WTC11 (cell line): ENCODE results near the gene CEP192. TPM values are rescaled to one million over a fixed set of nuclear protein-coding genes. Genes with fewer than 3 reads are reported as not detected.

Source experiments
- ATAC-seq: fragments of 200-7000 bp; cut with Tn5 transposase; 2 replicates; pipeline ENCODE4 v1.10.0; 2021; ENCODE audit warnings: mild to moderate bottlenecking, moderate library complexity
- CTCF ChIA-PET: fragments of 300-600 bp; sonication (Branson Sonifier 250); formaldehyde crosslinking; loops from one replicate; lab custom pipeline; 2021; ENCODE audit warnings: antibody characterized with exemption; lab: Charles Lee
- POLR2A ChIA-PET: fragments of 350-600 bp; sonication (Branson Sonifier 250); formaldehyde crosslinking; loops from one replicate; lab custom pipeline; 2021; ENCODE audit warnings: antibody characterized with exemption; lab: Charles Lee
- DNase-seq: peaks from one replicate; pipeline ENCODE4 v3.0.0; 2021; ENCODE audit warnings: low spot score
- H3K27ac Mint-ChIP-seq: 2 replicates; pipeline ENCODE4 v1.8.0; 2021; ENCODE audit warnings: mixed read lengths
- H3K27me3 Mint-ChIP-seq: 2 replicates; pipeline ENCODE4 v1.8.0; 2021; ENCODE audit warnings: low read depth, mild to moderate bottlenecking, moderate library complexity, mixed read lengths
- H3K36me3 Mint-ChIP-seq: 2 replicates; pipeline ENCODE4 v1.8.0; 2021; ENCODE audit warnings: mixed read lengths
- H3K4me1 Mint-ChIP-seq: 2 replicates; pipeline ENCODE4 v1.8.0; 2022; ENCODE audit warnings: mixed read lengths
- H3K4me3 Mint-ChIP-seq: 2 replicates; pipeline ENCODE4 v1.8.0; 2021; ENCODE audit warnings: mild to moderate bottlenecking, moderate library complexity, mixed read lengths
- H3K9me3 Mint-ChIP-seq: 2 replicates; pipeline ENCODE4 v1.8.0; 2021; ENCODE audit warnings: mixed read lengths
- CREB1 ChIP-seq: sonication (generic); formaldehyde crosslinking; IDR thresholded peaks from 2 replicates; pipeline ENCODE4 v1.8.0; 2023; ENCODE audit warnings: mild to moderate bottlenecking, missing genetic modification reagents
- FOXJ3 ChIP-seq: sonication (generic); formaldehyde crosslinking; IDR thresholded peaks from 2 replicates; pipeline ENCODE4 v1.9.0; 2021; ENCODE audit warnings: missing genetic modification reagents, mild to moderate bottlenecking, borderline replicate concordance
- GABPB1 ChIP-seq: sonication (generic); formaldehyde crosslinking; IDR thresholded peaks from 2 replicates; pipeline ENCODE4 v1.8.1; 2023; ENCODE audit warnings: mild to moderate bottlenecking, missing genetic modification reagents
- KAT7 ChIP-seq: sonication (generic); formaldehyde crosslinking; IDR thresholded peaks from 2 replicates; pipeline ENCODE4 v1.8.1; 2023; ENCODE audit warnings: missing genetic modification reagents, mild to moderate bottlenecking, borderline replicate concordance
- NFATC4 ChIP-seq: fragments of 250-450 bp; sonication (Bioruptor Pico); IDR thresholded peaks from 2 replicates; pipeline ENCODE4 v1.9.0; 2021; ENCODE audit warnings: mild to moderate bottlenecking
- NFE2L1 ChIP-seq: sonication (generic); formaldehyde crosslinking; IDR thresholded peaks from 2 replicates; pipeline ENCODE4 v1.8.1; 2023; ENCODE audit warnings: missing genetic modification reagents
- NR2C2 ChIP-seq: sonication (generic); formaldehyde crosslinking; IDR thresholded peaks from 2 replicates; pipeline ENCODE4 v1.8.0; 2022; ENCODE audit warnings: mild to moderate bottlenecking, missing genetic modification reagents
- RELA ChIP-seq: sonication (generic); formaldehyde crosslinking; IDR thresholded peaks from 2 replicates; pipeline ENCODE4 v1.8.1; 2022; ENCODE audit warnings: missing genetic modification reagents, mild to moderate bottlenecking, borderline replicate concordance
- TCF7 ChIP-seq: sonication (generic); formaldehyde crosslinking; IDR thresholded peaks from 2 replicates; pipeline ENCODE4 v1.8.0; 2022; ENCODE audit warnings: mild to moderate bottlenecking, low read depth, missing genetic modification reagents, moderate library complexity
- TEAD4 ChIP-seq: sonication (generic); formaldehyde crosslinking; IDR thresholded peaks from 2 replicates; pipeline ENCODE4 v1.8.0; 2022; ENCODE audit warnings: mild to moderate bottlenecking, missing genetic modification reagents
- ZNF121 ChIP-seq: sonication (generic); formaldehyde crosslinking; IDR thresholded peaks from 2 replicates; pipeline ENCODE4 v1.8.0; 2023; ENCODE audit warnings: missing genetic modification reagents
- ZNF138 ChIP-seq: sonication (generic); formaldehyde crosslinking; conservative IDR thresholded peaks from 2 replicates; pipeline ENCODE4 v1.8.1; 2022; ENCODE audit warnings: mild to moderate bottlenecking, moderate library complexity, missing genetic modification reagents
- ZNF232 ChIP-seq: sonication (generic); formaldehyde crosslinking; IDR thresholded peaks from 2 replicates; pipeline ENCODE4 v1.8.0; 2022; ENCODE audit warnings: mild to moderate bottlenecking, missing genetic modification reagents
- ZNF263 ChIP-seq: sonication (generic); formaldehyde crosslinking; IDR thresholded peaks from 2 replicates; pipeline ENCODE4 v1.8.1; 2022; ENCODE audit warnings: low read depth, mild to moderate bottlenecking, moderate library complexity, missing genetic modification reagents
- ZNF317 ChIP-seq: sonication (generic); formaldehyde crosslinking; IDR thresholded peaks from 2 replicates; pipeline ENCODE4 v1.8.1; 2023; ENCODE audit warnings: low read depth, mild to moderate bottlenecking, moderate library complexity, missing genetic modification reagents, borderline replicate concordance
- ZNF671 ChIP-seq: fragments of 250-450 bp; sonication (Bioruptor Pico); IDR thresholded peaks from 2 replicates; pipeline ENCODE4 v1.8.0; 2021; ENCODE audit warnings: mild to moderate bottlenecking
- total RNA-seq: library from RNA; stranded (reverse); gene quantifications from 3 replicates; pipeline ENCODE4 v1.2.3, GENCODE V29; 2021
- TF ChIP-seq, protein P1 (sequence below): sonication (generic); formaldehyde crosslinking; IDR thresholded peaks from 2 replicates; pipeline ENCODE4 v1.8.0; 2022; ENCODE audit warnings: missing genetic modification reagents
- TF ChIP-seq, protein P2 (sequence below): sonication (generic); formaldehyde crosslinking; IDR thresholded peaks from 2 replicates; pipeline ENCODE4 v1.8.1; 2023; ENCODE audit warnings: mild to moderate bottlenecking, missing genetic modification reagents, borderline replicate concordance
- TF ChIP-seq, protein P3 (sequence below): fragments of 250-450 bp; sonication (Bioruptor Pico); IDR thresholded peaks from 2 replicates; pipeline ENCODE4 v2.1.2; 2022; ENCODE audit warnings: mild to moderate bottlenecking, moderate library complexity
- TF ChIP-seq, protein P4 (sequence below): sonication (generic); formaldehyde crosslinking; IDR thresholded peaks from 2 replicates; pipeline ENCODE4 v1.8.1; 2022; ENCODE audit warnings: mild to moderate bottlenecking, missing genetic modification reagents, moderate library complexity, borderline replicate concordance
- TF ChIP-seq, protein P5 (sequence below): sonication (generic); formaldehyde crosslinking; IDR thresholded peaks from 2 replicates; pipeline ENCODE4 v1.8.1; 2023; ENCODE audit warnings: mild to moderate bottlenecking, moderate library complexity, missing genetic modification reagents
- TF ChIP-seq, protein P6 (sequence below): sonication (generic); formaldehyde crosslinking; IDR thresholded peaks from 2 replicates; pipeline ENCODE4 v1.8.1; 2022; ENCODE audit warnings: mild to moderate bottlenecking, moderate library complexity, missing genetic modification reagents
- TF ChIP-seq, protein P7 (sequence below): fragments of 200-600 bp; IDR thresholded peaks from 2 replicates; pipeline ENCODE4 v1.8.0; 2022; ENCODE audit warnings: antibody characterized with exemption

CEP192 gene
- total RNA-seq, 1 experiment from 2014 or later = 25.4 TPM

DNA sequence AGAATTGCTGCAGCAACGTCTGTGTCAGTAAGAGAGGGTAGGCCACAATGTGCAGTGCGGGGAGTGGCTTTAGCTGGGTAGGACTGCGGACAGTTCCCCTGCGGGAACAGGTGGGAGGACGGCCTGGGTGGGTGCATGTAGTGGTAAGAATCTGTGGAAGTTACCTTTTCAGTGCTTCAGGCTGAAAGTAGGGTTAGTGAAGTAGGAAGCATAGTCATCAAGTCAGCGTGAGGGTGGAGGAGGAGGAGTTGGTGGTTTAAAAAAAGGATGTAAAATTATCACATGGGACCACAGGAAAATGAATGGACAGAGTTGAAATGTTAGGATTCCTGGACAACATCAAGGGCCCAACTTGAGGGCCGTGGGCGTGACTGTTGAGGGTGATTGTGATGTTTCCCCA is 13.2 kb downstream of the CEP192 start:
- no peaks in the 10 kb centered on the region for H3K9me3 Mint-ChIP-seq
- ChIA-PET CTCF (interaction anchor here (1.1 to 1.5 kb wide), 2 partner anchors 15 to 108 kb away, joined by 3 to 4 read pairs; no protein-coding TSS in a partner anchor), POLR2A (interaction anchor here (0.7 kb wide), 1 partner anchor 13 kb away, joined by 3 read pairs; the partner anchor contains the start of gene CEP192)
- no peak overlapping the region for H3K27ac Mint-ChIP-seq
- no peaks in the 10 kb centered on the region for H3K27me3 Mint-ChIP-seq
- H3K4me1 Mint-ChIP-seq = no peaks in the 10 kb centered on the region
- ATAC-seq (no peak), DNase-seq (no peak)
- peaks cover 14% of the 10 kb centered on the region for H3K36me3 Mint-ChIP-seq
- no peak for TF ChIP-seq NR2C2 (CRISPR knock-in tag)
- TF ChIP-seq, protein P1, sequence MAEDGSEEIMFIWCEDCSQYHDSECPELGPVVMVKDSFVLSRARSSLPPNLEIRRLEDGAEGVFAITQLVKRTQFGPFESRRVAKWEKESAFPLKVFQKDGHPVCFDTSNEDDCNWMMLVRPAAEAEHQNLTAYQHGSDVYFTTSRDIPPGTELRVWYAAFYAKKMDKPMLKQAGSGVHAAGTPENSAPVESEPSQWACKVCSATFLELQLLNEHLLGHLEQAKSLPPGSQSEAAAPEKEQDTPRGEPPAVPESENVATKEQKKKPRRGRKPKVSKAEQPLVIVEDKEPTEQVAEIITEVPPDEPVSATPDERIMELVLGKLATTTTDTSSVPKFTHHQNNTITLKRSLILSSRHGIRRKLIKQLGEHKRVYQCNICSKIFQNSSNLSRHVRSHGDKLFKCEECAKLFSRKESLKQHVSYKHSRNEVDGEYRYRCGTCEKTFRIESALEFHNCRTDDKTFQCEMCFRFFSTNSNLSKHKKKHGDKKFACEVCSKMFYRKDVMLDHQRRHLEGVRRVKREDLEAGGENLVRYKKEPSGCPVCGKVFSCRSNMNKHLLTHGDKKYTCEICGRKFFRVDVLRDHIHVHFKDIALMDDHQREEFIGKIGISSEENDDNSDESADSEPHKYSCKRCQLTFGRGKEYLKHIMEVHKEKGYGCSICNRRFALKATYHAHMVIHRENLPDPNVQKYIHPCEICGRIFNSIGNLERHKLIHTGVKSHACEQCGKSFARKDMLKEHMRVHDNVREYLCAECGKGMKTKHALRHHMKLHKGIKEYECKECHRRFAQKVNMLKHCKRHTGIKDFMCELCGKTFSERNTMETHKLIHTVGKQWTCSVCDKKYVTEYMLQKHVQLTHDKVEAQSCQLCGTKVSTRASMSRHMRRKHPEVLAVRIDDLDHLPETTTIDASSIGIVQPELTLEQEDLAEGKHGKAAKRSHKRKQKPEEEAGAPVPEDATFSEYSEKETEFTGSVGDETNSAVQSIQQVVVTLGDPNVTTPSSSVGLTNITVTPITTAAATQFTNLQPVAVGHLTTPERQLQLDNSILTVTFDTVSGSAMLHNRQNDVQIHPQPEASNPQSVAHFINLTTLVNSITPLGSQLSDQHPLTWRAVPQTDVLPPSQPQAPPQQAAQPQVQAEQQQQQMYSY = no peak
- TF ChIP-seq TEAD4 = no peak
- TF ChIP-seq FOXJ3 (CRISPR knock-in tag) = no peak
- TF ChIP-seq ZNF121 (CRISPR knock-in tag) = no peak
- TF ChIP-seq NFATC4 (CRISPR knock-in tag) = no peak
- TF ChIP-seq CREB1 (CRISPR knock-in tag) = no peak
- TF ChIP-seq ZNF232 (CRISPR knock-in tag) = no peak
- no peak for TF ChIP-seq NFE2L1 (CRISPR knock-in tag)
- TF ChIP-seq ZNF671 (CRISPR knock-in tag) = no peak
- no peak for TF ChIP-seq ZNF317 (CRISPR knock-in tag)
- TF ChIP-seq KAT7 = no peak
- TF ChIP-seq, protein P2, sequence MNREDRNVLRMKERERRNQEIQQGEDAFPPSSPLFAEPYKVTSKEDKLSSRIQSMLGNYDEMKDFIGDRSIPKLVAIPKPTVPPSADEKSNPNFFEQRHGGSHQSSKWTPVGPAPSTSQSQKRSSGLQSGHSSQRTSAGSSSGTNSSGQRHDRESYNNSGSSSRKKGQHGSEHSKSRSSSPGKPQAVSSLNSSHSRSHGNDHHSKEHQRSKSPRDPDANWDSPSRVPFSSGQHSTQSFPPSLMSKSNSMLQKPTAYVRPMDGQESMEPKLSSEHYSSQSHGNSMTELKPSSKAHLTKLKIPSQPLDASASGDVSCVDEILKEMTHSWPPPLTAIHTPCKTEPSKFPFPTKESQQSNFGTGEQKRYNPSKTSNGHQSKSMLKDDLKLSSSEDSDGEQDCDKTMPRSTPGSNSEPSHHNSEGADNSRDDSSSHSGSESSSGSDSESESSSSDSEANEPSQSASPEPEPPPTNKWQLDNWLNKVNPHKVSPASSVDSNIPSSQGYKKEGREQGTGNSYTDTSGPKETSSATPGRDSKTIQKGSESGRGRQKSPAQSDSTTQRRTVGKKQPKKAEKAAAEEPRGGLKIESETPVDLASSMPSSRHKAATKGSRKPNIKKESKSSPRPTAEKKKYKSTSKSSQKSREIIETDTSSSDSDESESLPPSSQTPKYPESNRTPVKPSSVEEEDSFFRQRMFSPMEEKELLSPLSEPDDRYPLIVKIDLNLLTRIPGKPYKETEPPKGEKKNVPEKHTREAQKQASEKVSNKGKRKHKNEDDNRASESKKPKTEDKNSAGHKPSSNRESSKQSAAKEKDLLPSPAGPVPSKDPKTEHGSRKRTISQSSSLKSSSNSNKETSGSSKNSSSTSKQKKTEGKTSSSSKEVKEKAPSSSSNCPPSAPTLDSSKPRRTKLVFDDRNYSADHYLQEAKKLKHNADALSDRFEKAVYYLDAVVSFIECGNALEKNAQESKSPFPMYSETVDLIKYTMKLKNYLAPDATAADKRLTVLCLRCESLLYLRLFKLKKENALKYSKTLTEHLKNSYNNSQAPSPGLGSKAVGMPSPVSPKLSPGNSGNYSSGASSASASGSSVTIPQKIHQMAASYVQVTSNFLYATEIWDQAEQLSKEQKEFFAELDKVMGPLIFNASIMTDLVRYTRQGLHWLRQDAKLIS = no peak
- TF ChIP-seq GABPB1 (CRISPR knock-in tag) = no peak
- TF ChIP-seq ZNF263 = no peak
- no peak for TF ChIP-seq RELA
- TF ChIP-seq ZNF138 (CRISPR knock-in tag) = no peak
- TF ChIP-seq, protein P3, sequence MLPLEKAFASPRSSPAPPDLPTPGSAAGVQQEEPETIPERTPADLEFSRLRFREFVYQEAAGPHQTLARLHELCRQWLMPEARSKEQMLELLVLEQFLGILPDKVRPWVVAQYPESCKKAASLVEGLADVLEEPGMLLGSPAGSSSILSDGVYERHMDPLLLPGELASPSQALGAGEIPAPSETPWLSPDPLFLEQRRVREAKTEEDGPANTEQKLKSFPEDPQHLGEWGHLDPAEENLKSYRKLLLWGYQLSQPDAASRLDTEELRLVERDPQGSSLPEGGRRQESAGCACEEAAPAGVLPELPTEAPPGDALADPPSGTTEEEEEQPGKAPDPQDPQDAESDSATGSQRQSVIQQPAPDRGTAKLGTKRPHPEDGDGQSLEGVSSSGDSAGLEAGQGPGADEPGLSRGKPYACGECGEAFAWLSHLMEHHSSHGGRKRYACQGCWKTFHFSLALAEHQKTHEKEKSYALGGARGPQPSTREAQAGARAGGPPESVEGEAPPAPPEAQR = no peak
- no peak for TF ChIP-seq TCF7
- H3K4me3 Mint-ChIP-seq = no peak overlapping the region

DNA sequence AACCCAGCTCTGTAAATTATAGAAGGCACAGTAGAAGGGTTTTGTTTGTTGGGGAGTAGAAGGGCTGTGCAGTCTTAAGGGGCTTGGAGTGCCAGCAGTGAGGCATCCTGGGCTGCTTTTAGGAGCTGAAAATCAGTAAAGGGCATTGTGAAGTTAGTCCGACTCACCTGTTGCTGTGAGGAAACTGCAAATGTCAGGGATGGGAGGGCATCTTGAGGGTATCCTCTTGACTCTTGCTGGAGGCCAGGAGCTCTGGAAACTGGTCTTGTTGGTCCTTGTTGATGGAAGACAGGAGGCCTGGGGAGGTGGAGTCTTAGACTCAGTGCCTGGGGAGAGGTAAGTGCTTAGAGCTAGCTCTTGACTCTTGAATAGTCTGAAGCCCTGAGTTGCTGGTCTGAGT is 14.1 kb downstream of the CEP192 start:
- POLR2A ChIA-PET = no interaction called here
- TF ChIP-seq FOXJ3 (CRISPR knock-in tag) (no peak), NFE2L1 (CRISPR knock-in tag) (no peak)
- TF ChIP-seq, protein P4, sequence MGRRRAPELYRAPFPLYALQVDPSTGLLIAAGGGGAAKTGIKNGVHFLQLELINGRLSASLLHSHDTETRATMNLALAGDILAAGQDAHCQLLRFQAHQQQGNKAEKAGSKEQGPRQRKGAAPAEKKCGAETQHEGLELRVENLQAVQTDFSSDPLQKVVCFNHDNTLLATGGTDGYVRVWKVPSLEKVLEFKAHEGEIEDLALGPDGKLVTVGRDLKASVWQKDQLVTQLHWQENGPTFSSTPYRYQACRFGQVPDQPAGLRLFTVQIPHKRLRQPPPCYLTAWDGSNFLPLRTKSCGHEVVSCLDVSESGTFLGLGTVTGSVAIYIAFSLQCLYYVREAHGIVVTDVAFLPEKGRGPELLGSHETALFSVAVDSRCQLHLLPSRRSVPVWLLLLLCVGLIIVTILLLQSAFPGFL (CRISPR knock-in tag) = no peak
- TF ChIP-seq, protein P5, sequence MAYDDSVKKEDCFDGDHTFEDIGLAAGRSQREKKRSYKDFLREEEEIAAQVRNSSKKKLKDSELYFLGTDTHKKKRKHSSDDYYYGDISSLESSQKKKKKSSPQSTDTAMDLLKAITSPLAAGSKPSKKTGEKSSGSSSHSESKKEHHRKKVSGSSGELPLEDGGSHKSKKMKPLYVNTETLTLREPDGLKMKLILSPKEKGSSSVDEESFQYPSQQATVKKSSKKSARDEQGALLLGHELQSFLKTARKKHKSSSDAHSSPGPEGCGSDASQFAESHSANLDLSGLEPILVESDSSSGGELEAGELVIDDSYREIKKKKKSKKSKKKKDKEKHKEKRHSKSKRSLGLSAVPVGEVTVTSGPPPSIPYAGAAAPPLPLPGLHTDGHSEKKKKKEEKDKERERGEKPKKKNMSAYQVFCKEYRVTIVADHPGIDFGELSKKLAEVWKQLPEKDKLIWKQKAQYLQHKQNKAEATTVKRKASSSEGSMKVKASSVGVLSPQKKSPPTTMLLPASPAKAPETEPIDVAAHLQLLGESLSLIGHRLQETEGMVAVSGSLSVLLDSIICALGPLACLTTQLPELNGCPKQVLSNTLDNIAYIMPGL = no peak
- TF ChIP-seq, protein P6, sequence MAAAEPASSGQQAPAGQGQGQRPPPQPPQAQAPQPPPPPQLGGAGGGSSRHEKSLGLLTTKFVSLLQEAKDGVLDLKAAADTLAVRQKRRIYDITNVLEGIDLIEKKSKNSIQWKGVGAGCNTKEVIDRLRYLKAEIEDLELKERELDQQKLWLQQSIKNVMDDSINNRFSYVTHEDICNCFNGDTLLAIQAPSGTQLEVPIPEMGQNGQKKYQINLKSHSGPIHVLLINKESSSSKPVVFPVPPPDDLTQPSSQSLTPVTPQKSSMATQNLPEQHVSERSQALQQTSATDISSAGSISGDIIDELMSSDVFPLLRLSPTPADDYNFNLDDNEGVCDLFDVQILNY (CRISPR knock-in tag) = no peak
- TF ChIP-seq, protein P7, sequence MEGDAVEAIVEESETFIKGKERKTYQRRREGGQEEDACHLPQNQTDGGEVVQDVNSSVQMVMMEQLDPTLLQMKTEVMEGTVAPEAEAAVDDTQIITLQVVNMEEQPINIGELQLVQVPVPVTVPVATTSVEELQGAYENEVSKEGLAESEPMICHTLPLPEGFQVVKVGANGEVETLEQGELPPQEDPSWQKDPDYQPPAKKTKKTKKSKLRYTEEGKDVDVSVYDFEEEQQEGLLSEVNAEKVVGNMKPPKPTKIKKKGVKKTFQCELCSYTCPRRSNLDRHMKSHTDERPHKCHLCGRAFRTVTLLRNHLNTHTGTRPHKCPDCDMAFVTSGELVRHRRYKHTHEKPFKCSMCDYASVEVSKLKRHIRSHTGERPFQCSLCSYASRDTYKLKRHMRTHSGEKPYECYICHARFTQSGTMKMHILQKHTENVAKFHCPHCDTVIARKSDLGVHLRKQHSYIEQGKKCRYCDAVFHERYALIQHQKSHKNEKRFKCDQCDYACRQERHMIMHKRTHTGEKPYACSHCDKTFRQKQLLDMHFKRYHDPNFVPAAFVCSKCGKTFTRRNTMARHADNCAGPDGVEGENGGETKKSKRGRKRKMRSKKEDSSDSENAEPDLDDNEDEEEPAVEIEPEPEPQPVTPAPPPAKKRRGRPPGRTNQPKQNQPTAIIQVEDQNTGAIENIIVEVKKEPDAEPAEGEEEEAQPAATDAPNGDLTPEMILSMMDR = no peak

More for the DNA sequence above, 14.1 kb downstream of the CEP192 start:
- DNase-seq = no peak
- Mint-ChIP-seq H3K4me1 (no peaks in the 10 kb centered on the region), H3K27me3 (no peaks in the 10 kb centered on the region), H3K9me3 (no peaks in the 10 kb centered on the region), H3K27ac (no peak overlapping the region), H3K4me3 (no peak overlapping the region), H3K36me3 (peaks cover 17% of the 10 kb centered on the region)
- CTCF ChIA-PET = interaction anchor here (1.5 kb wide), 1 partner anchor 107 kb away, joined by 4 read pairs; no protein-coding TSS in a partner anchor
- ATAC-seq = no peak
